ENCODE data around the gene ARHGAP19. TPM values are rescaled to one million over a fixed set of nuclear protein-coding genes. Genes with fewer than 3 reads are reported as not detected.

ARHGAP19 gene
- total RNA-seq, 1 experiment from 2014 or later, result 11.2 TPM

GRCh38 chr10:97186911-97187310, 105.5 kb downstream of the ARHGAP19 start:
- H3K27me3 ChIP-seq (ENCODE audit: insufficient read depth, low read depth), result peaks cover 28% of the 10 kb centered on the region
- H3K36me3 ChIP-seq (ENCODE audit: low read depth), result no peaks in the 10 kb centered on the region
- H3K9me2 ChIP-seq (ENCODE audit: insufficient read depth), result no peaks in the 10 kb centered on the region
- no peak overlapping the region for H3K4me2 ChIP-seq
- no peak for DNase-seq
- H2AFZ ChIP-seq, result no peak overlapping the region
- no peaks in the 10 kb centered on the region for H4K20me1 ChIP-seq (ENCODE audit: insufficient read depth)
- intact Hi-C loops (cut with micrococcal nuclease; ENCODE audit: unreplicated experiment), result no loop called here
- TF ChIP-seq CTCF (conservative IDR thresholded peaks at IDR 0.05) (no peak), EZH2 (IDR thresholded peaks at IDR 0.05; ENCODE audit: low read depth) (no peak)
- H3K27ac ChIP-seq, result no peak overlapping the region
- H3F3A ChIP-seq (ENCODE audit: insufficient read depth, low read depth), result no peaks in the 10 kb centered on the region
- H3K4me1 ChIP-seq (replicated peaks; ENCODE audit: insufficient read depth), result no peaks in the 10 kb centered on the region
- ChIA-PET CTCF (no interaction called here), POLR2A (ENCODE audit: unreplicated experiment) (no interaction called here)
- no peaks in the 10 kb centered on the region for H3K9me3 ChIP-seq (ENCODE audit: insufficient read depth, low read depth)
- no peaks in the 10 kb centered on the region for H3K79me2 ChIP-seq (ENCODE audit: low read depth)
- BruUV-seq (replicated peaks), result no TSS peak
- no peak overlapping the region for H3K4me3 ChIP-seq

DNA sequence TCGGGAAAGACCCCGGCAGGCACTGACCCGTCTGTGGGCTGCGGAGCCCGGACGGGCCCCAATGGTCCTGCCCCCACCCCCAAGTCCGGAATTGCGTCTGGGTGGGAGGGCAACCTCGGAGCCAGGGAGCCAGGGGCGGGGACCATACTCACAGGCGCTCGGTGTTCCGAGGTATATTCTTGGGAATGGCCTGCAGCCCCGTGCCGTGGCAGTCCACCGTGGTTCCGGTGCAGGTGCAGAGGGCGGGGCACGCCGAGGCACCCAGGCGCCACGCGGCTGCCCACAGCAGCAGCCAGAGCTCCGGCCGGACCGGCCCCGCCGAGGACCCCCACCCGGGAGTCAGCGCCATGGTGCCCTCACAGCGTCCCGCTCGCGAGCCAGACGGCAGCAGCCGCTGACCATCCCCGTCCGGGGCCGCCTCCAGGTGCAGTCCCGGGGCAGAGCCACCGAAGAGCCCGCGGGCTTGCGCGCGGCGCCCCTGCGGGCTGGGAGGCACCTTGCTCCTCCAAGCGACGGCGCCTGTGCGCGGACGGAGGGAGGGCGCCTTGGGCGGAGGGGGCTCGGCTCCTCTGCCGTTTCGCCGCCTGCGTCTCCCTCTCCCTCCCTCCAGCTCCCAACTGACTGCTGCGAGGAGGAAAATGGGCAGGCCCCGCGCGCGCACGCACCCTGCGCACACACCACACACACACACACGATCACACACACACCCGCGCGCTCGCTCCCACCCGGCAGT, 106.9 kb downstream of the ARHGAP19 start, which contains the start of gene SLIT1:
Gene SLIT1, minus strand, starts transcription at position 634 of the 733 bp plus-strand sequence. Its CDS starts 285 bp downstream, at position 349.
- ChIA-PET POLR2A (ENCODE audit: unreplicated experiment) (no interaction called here), CTCF (no interaction called here)
- Histone ChIP-seq H4K20me1 (ENCODE audit: insufficient read depth) (no peaks in the 10 kb centered on the region), H3K9me2 (ENCODE audit: insufficient read depth) (no peaks in the 10 kb centered on the region), H3K79me2 (ENCODE audit: low read depth) (no peaks in the 10 kb centered on the region), H3K4me2 (no peak within 1 kb of the TSS), H3K36me3 (ENCODE audit: low read depth) (no peaks in the 10 kb centered on the region), H2AFZ (no peak within 1 kb of the TSS), H3K27me3 (ENCODE audit: insufficient read depth, low read depth) (peaks cover 33% of the 10 kb centered on the region), H3K27ac (no peak within 1 kb of the TSS), H3K4me1 (replicated peaks; ENCODE audit: insufficient read depth) (no peaks in the 10 kb centered on the region), H3K4me3 (no peak within 1 kb of the TSS), H3K9me3 (ENCODE audit: insufficient read depth, low read depth) (no peaks in the 10 kb centered on the region), H3F3A (ENCODE audit: insufficient read depth, low read depth) (no peaks in the 10 kb centered on the region)
- intact Hi-C loops (cut with micrococcal nuclease; ENCODE audit: unreplicated experiment), result no loop called here
- DNase-seq, result no peak
- BruUV-seq (replicated peaks), result no TSS peak
- TF ChIP-seq CTCF (conservative IDR thresholded peaks at IDR 0.05), result no peak
- TF ChIP-seq EZH2 (IDR thresholded peaks at IDR 0.05; ENCODE audit: low read depth), result no peak

DNA sequence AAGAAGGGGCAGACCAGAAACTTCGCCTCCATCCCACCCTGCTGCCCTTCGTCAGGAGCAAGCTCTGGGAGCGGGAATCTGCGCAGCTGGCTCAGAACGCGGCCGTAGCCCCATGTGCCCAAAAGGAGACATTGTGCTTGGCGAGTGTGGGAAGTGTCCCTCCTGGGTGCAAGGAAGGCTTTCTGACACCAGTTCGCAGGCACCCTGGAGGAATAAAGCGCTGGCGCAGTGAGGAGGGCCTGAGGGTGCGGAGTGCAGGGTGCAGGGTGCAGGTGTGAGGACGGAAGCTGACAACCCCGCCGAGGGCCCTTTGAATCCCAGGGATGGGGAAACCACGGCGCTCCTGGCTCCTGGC, 107.5 kb downstream of the ARHGAP19 start:
- no peaks in the 10 kb centered on the region for H3K79me2 ChIP-seq (ENCODE audit: low read depth)
- H3K27ac ChIP-seq, result no peak overlapping the region
- POLR2A ChIA-PET (ENCODE audit: unreplicated experiment), result no interaction called here
- no TSS peak for BruUV-seq (replicated peaks)
- CTCF ChIA-PET, result no interaction called here
- no peaks in the 10 kb centered on the region for H3K9me3 ChIP-seq (ENCODE audit: insufficient read depth, low read depth)
- H3F3A ChIP-seq (ENCODE audit: insufficient read depth, low read depth), result no peaks in the 10 kb centered on the region
- peaks cover 38% of the 10 kb centered on the region for H3K27me3 ChIP-seq (ENCODE audit: insufficient read depth, low read depth)
- intact Hi-C loops (cut with micrococcal nuclease; ENCODE audit: unreplicated experiment), result no loop called here
- no peaks in the 10 kb centered on the region for H3K4me1 ChIP-seq (replicated peaks; ENCODE audit: insufficient read depth)
- DNase-seq, result no peak
- TF ChIP-seq CTCF (conservative IDR thresholded peaks at IDR 0.05) (no peak), EZH2 (IDR thresholded peaks at IDR 0.05; ENCODE audit: low read depth) (no peak)
- no peaks in the 10 kb centered on the region for H3K36me3 ChIP-seq (ENCODE audit: low read depth)
- H4K20me1 ChIP-seq (ENCODE audit: insufficient read depth), result no peaks in the 10 kb centered on the region
- H2AFZ ChIP-seq, result no peak overlapping the region
- no peak overlapping the region for H3K4me2 ChIP-seq
- H3K4me3 ChIP-seq, result no peak overlapping the region
- H3K9me2 ChIP-seq (ENCODE audit: insufficient read depth), result no peaks in the 10 kb centered on the region
